Natural killer cell (primary cell): ENCODE measurements around the gene KCNA5. TPM values are rescaled to one million over a fixed set of nuclear protein-coding genes. Genes with fewer than 3 reads are reported as not detected.

Experiments
- ATAC-seq, 3 donors: fragments of 150-1000 bp in 2 of 3; fragments of 200-7000 bp in 1 of 3; cut with Tn5 transposase; 1 replicate in 1 of 3; 2 replicates in 2 of 3; pipeline ENCODE4 v1.10.0; 2021; ENCODE audit warnings: mild to moderate bottlenecking in 2 of 3, moderate library complexity in 2 of 3
- DNase-seq, 2 donors: peaks; one replicate each; pipeline versions ENCODE4 v3.0.0 to v3.0.0-alpha.2; 2013 to 2021; ENCODE audit warnings: mixed read lengths in 1 of 2
- H3K27ac ChIP-seq: one replicate; pipeline ENCODE4 v1.5.1; 2013; ENCODE audit warnings: mild to moderate bottlenecking, low read length
- H3K27me3 ChIP-seq: one replicate; pipeline ENCODE4 v1.6.1; 2013; ENCODE audit warnings: low read length; ENCODE audit not compliant: control insufficient read depth, insufficient read depth
- H3K36me3 ChIP-seq: one replicate; pipeline ENCODE4 v1.6.1; 2013; ENCODE audit warnings: low read length; ENCODE audit not compliant: control insufficient read depth, insufficient read depth
- H3K4me1 ChIP-seq: one replicate; pipeline ENCODE4 v1.6.1; 2013; ENCODE audit warnings: low read length; ENCODE audit not compliant: control insufficient read depth, insufficient read depth
- H3K4me3 ChIP-seq: one replicate; pipeline ENCODE4 v1.5.1; 2013; ENCODE audit warnings: low read length
- H3K9me3 ChIP-seq: one replicate; pipeline ENCODE4 v1.6.1; 2013; ENCODE audit warnings: low read length; ENCODE audit not compliant: control insufficient read depth, insufficient read depth
- H3K27ac Mint-ChIP-seq, 2 donors: one replicate each; pipeline ENCODE4 v1.8.0; 2022; ENCODE audit warnings: mild to moderate bottlenecking in 2 of 2, mixed read lengths in 2 of 2, moderate library complexity in 1 of 2
- H3K27me3 Mint-ChIP-seq, 2 donors: one replicate each; pipeline ENCODE4 v1.8.0; 2022; ENCODE audit warnings: low read depth in 2 of 2, mixed read lengths in 2 of 2
- H3K36me3 Mint-ChIP-seq: one replicate; pipeline ENCODE4 v1.8.0; 2022; ENCODE audit warnings: mixed read lengths
- H3K4me1 Mint-ChIP-seq, 2 donors: one replicate each; pipeline ENCODE4 v1.8.0; 2022; ENCODE audit warnings: mixed read lengths in 2 of 2
- H3K4me3 Mint-ChIP-seq: one replicate; pipeline ENCODE4 v1.8.0; 2022; ENCODE audit warnings: mild to moderate bottlenecking, moderate library complexity, mixed read lengths
- H3K9me3 Mint-ChIP-seq, 2 donors: one replicate each; pipeline ENCODE4 v1.8.0; 2022; ENCODE audit warnings: mixed read lengths in 2 of 2
- CTCF ChIP-seq: fragments of 200-600 bp; IDR thresholded peaks from one replicate; pipeline ENCODE4 v1.8.0; 2022; ENCODE audit warnings: antibody characterized with exemption
- WGBS: methylation state at CpG from one replicate; pipeline ENCODE4 v1.1.7; 2013; ENCODE audit warnings: missing lambda C conversion rate; ENCODE audit not compliant: insufficient coverage; 5-methylcytosine and 5-hydroxymethylcytosine counted together
- intact Hi-C: fragments of 100-400 bp; cut with micrococcal nuclease; formaldehyde crosslinking; loops from one replicate; pipeline ENCODE4 v1.14.2; 2022
- total RNA-seq, 4 donors: library from RNA; stranded (reverse); fragments of 120-200 nt in 1 of 4; gene quantifications; one replicate each; pipeline versions ENCODE4 v1.2.3 to v1.2.4, GENCODE V29; 2013 to 2022

Gene KCNA5
- total RNA-seq, 3 donors from 2014 or later (not counting 1 experiment from before 2014, with no cell fraction given) = 0.13 TPM; not detected in 2

DNA sequence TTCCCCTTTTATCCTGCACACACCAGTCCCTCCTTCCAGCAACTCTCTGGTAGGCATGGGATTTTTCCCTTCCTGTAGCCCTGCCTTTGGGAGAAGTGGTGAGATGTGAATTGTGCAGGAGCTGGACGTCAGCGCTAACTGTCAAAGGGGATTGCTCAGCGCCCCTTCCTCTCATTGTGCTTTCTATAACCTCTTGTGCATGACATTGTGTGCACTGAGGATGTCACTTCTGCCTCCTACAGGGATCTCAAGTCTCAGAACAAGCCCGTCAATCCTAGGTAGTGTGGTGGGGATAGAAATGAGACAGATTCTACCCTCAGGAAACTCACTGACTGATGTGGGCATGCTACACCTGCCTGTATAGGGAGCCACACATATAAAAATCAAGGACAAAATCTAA lies 8.7 kb downstream of the KCNA5 start:
- peaks cover 6 to 20% of the 10 kb centered on the region in 2 donors for H3K27me3 Mint-ChIP-seq
- H3K4me3 ChIP-seq = no peak overlapping the region
- WGBS = 63% methylated on average over 4 of the region's 4 CpGs

DNA sequence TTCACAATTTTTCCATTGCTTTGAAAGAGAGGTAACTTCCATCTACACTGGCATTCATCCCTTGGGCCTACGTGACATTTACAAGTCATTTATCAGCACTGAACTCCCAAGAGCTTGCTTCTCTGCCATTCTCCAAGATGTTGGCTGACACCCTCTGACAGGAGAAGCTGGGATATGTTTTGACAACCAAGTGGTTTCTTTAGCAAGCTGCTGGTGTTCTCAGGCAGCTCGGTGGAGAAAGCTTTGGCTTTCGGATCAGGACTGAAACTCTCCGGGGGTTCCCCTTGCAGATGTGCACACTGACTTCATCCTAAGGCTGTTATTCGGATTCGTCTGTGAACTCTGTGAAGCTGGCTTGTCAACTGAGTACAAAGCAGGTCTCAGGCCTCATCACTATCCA lies 15.7 kb downstream of the KCNA5 start:
- Histone ChIP-seq H3K9me3 (no peaks in the 10 kb centered on the region), H3K36me3 (no peaks in the 10 kb centered on the region), H3K4me1 (no peaks in the 10 kb centered on the region), H3K4me3 (no peak overlapping the region), H3K27me3 (no peaks in the 10 kb centered on the region), H3K27ac (no peak overlapping the region)
- Mint-ChIP-seq H3K9me3 (no peaks in the 10 kb centered on the region), H3K27me3 (peaks cover 12 to 30% of the 10 kb centered on the region in 2 donors), H3K4me3 (no peak overlapping the region), H3K36me3 (no peaks in the 10 kb centered on the region), H3K27ac (no peak overlapping the region), H3K4me1 (no peaks in the 10 kb centered on the region)
- DNase-seq = no peak
- 72% methylated on average over 6 of the region's 6 CpGs for WGBS
- intact Hi-C loops = no loop called here
- TF ChIP-seq CTCF = no peak
- ATAC-seq = no peak

More for the DNA sequence above, 8.7 kb downstream of the KCNA5 start:
- TF ChIP-seq CTCF = no peak
- Mint-ChIP-seq H3K9me3 (no peaks in the 10 kb centered on the region), H3K4me3 (no peak overlapping the region), H3K36me3 (no peaks in the 10 kb centered on the region), H3K27ac (no peak overlapping the region), H3K4me1 (no peaks in the 10 kb centered on the region)
- intact Hi-C loops = no loop called here
- DNase-seq (no peak), ATAC-seq (no peak)
- Histone ChIP-seq H3K36me3 (no peaks in the 10 kb centered on the region), H3K4me1 (peaks cover 18% of the 10 kb centered on the region), H3K9me3 (no peaks in the 10 kb centered on the region), H3K27ac (no peak overlapping the region), H3K27me3 (no peaks in the 10 kb centered on the region)

DNA sequence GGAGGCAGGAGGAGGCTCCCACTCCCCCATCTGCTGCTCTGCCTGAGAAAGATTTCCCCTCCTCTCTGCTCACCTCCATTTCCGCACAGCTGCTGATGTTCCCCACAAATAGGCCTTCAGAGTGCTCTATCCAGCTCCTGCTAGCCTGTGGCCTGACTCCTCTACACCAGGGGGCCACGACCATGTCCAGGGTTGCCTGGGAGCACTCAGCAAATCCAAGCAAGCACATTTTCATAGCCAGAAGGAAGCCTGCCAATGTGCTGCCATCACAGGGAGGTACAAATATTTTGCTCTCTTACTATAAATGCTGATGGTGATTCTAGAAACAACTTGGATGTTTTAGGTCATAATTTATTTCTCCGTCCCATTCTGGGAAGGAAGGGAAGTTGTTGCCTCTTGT lies 17.3 kb downstream of the KCNA5 start:
- intact Hi-C loops = no loop called here
- ATAC-seq (no peak), DNase-seq (no peak)
- H3K36me3 ChIP-seq = no peaks in the 10 kb centered on the region
- H3K27ac ChIP-seq = no peak overlapping the region
- peaks cover 12 to 30% of the 10 kb centered on the region in 2 donors for H3K27me3 Mint-ChIP-seq
- no peaks in the 10 kb centered on the region for H3K9me3 ChIP-seq
- H3K4me3 ChIP-seq = no peak overlapping the region
- H3K4me1 ChIP-seq = no peaks in the 10 kb centered on the region
- no peaks in the 10 kb centered on the region for H3K4me1 Mint-ChIP-seq
- no peaks in the 10 kb centered on the region for H3K36me3 Mint-ChIP-seq
- no peaks in the 10 kb centered on the region for H3K9me3 Mint-ChIP-seq
- no peak overlapping the region for H3K4me3 Mint-ChIP-seq
- TF ChIP-seq CTCF = no peak
- 84% methylated on average over 3 of the region's 3 CpGs for WGBS
- H3K27ac Mint-ChIP-seq = no peak overlapping the region
- no peaks in the 10 kb centered on the region for H3K27me3 ChIP-seq

DNA sequence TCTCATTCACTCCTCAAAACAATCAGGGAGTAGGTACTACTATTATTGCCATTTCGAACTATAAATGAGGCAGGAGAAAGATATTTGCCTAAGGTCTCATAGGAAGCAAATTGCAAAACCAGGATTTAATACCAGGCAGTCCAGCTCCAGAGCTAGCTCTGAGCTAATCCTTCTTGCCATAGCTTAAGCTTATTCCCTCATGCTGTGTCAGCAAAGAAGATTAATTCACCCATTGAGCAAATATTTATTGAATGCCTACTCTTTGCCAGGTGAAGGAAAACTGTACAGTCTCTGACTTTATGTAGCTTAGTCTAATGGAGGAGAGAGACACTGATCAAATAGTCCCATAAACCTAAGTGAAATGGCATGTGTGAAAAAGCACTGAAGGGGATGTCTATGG lies 19.5 kb downstream of the KCNA5 start:
- WGBS = 88% methylated on average over 1 of the region's 1 CpG
- DNase-seq (no peak), ATAC-seq (no peak)
- TF ChIP-seq CTCF = no peak
- no peak overlapping the region for H3K27ac ChIP-seq
- no peaks in the 10 kb centered on the region for H3K27me3 ChIP-seq
- H3K4me1 Mint-ChIP-seq = no peaks in the 10 kb centered on the region
- H3K9me3 Mint-ChIP-seq = no peaks in the 10 kb centered on the region
- no peak overlapping the region for H3K4me3 ChIP-seq
- H3K4me1 ChIP-seq = no peaks in the 10 kb centered on the region
- H3K36me3 ChIP-seq = no peaks in the 10 kb centered on the region
- H3K4me3 Mint-ChIP-seq = no peak overlapping the region
- peaks cover 12 to 22% of the 10 kb centered on the region in 2 donors for H3K27me3 Mint-ChIP-seq
- H3K27ac Mint-ChIP-seq = no peak overlapping the region
- H3K36me3 Mint-ChIP-seq = no peaks in the 10 kb centered on the region
- intact Hi-C loops = no loop called here
- H3K9me3 ChIP-seq = no peaks in the 10 kb centered on the region
